IMR-90 (cell line): ENCODE measurements around the gene GADD45GIP1.

ENCODE experiments used
- CEBPB ChIP-seq: IDR thresholded peaks from 2 replicates; pipeline ENCODE4 v1.6.1; 2012; ENCODE audit warnings: low read depth, low read length, improper control_type of control experiment
- CTCF ChIP-seq: conservative IDR thresholded peaks from 2 replicates; pipeline ENCODE4 v1.5.1; 2012; ENCODE audit warnings: mild to moderate bottlenecking, low read depth, low read length, improper control_type of control experiment
- MAFK ChIP-seq: IDR thresholded peaks from 2 replicates; pipeline ENCODE4 v1.6.1; 2012; ENCODE audit warnings: low read depth, low read length, improper control_type of control experiment
- MAZ ChIP-seq: IDR thresholded peaks from 2 replicates; pipeline ENCODE4 v1.6.1; 2012; ENCODE audit warnings: low read depth, mild to moderate bottlenecking, low read length, improper control_type of control experiment, moderate library complexity, borderline replicate concordance
- POLR2A ChIP-seq: IDR thresholded peaks from 2 replicates; pipeline ENCODE4 v1.6.1; 2012; ENCODE audit warnings: mild to moderate bottlenecking, low read depth, low read length

GRCh38 chr19:12967907-12968306 lies 10.9 kb upstream of the GADD45GIP1 start:
- TF ChIP-seq MAFK (no peak), CTCF (no peak), MAZ (no peak), CEBPB (no peak), POLR2A (no peak)
